HG03097 (cell line): Measurements from ENCODE around the gene IFITM2.
"Not testable (repeated sequence)": the region's sequence is repeated elsewhere in the genome, so short reads cannot be mapped to it uniquely, and the experiment has no call there.

ENCODE experiments used
- ATAC-seq: cut with Tn5 transposase; IDR thresholded peaks from one replicate; pipeline ENCODE4 v1.9.1; 2021; ENCODE audit not compliant: unreplicated experiment, low FRiP score

The IFITM2 gene

GRCh38 chr11:324156-324555 is 16.5 kb downstream of the IFITM2 start:
- ATAC-seq, result no peak

GRCh38 chr11:324593-325517 is 17.2 kb downstream of the IFITM2 start:
- ATAC-seq, result not testable (repeated sequence)

GRCh38 chr11:325796-326591 is 18.4 kb downstream of the IFITM2 start:
- no peak for ATAC-seq

DNA sequence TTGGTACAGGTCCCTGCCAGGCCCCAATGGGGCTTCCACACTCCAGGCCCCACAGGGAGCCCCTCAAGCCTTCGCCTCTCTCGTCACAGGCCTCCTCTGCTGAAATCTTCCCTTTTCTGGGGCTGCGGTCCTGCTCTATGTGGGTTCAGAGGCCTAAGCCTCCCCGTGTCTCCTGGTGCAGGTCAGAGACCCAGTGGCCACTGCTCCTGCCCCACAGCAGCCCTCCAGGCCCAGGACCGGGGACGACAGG is 18.9 kb downstream of the IFITM2 start:
- ATAC-seq, result no peak

DNA sequence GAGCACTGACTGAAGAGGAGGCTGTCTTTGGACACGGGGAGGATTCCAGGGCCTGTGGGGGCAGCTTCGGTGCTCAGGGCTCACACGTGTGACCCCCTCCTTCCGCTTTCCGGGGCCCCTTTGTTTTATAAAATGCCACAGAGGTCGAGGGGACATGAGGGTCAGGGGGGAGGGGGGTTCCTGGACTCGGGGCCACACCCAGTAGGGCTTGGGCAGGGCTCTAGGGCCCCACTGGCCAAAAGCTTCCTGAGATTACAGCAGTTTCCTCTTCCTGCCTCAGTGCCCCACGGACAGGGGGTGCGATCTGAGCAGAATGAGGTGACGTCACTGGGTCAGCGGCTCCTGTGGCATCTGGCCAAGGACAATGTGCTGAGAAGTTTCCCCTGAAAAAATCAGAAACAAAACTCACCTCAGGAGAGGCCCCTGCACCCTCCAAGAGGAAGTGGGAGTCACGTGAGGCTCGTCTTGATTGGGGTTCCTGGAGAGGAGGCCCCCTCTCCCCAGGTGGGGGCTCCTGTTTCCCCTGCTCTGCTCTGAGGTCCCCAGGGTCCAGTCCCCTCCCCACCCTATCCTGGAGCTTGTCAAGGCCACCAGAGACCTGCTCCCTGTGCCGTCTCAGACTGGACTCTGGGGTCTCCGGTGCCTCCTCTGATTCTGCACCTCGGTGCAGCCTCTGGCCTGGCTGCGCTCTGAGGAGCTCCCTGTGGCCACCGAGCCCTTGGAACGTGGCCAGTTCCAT is 19.4 kb downstream of the IFITM2 start:
- ATAC-seq, result peak; percentile 58

- no peak for ATAC-seq
Measured at GRCh38 chr11:327581-327923, 19.9 kb downstream of the IFITM2 start.

GRCh38 chr11:328012-328411 is 20.4 kb downstream of the IFITM2 start:
- ATAC-seq, result no peak

GRCh38 chr11:328516-329100 is 21.0 kb downstream of the IFITM2 start:
- not testable (repeated sequence) for ATAC-seq

DNA sequence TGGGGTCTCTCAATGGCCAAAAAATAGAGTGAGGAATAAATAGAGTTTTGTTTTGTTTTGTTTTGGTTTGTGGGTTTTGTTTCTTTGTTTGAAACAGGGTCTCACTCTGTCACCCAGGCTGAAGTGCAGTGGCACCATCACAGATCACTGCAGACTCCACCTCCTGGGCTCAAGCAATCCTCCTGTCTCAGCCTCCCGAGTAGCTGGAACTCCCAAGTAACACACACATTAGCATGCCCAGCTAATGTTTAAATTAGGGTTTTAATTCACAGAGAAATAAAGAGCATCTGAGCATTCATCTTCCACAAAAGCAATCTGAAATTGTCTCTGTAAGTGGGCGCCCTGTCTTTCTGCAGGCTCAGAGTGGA is 22.3 kb downstream of the IFITM2 start:
- ATAC-seq, result no peak

DNA sequence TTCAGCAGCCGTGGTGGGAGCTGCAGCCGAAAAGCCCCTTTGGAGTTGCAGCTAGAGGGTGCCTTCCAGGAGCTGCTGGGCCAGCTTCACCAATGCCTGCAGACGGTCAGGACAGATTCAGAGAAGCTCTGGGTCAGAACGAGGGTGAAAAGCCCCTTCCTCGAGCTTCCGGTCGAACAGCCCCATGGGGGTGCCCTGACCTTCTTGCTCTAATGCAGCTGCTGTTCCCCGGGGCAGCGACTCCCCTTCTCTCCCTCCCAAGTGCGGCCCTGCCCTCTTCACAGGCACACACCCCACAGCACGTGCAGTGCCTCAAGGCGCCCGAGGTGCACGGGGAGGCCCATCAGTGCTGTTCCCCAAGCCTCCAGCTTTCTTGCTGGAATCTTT is 22.7 kb downstream of the IFITM2 start:
- no peak for ATAC-seq

- ATAC-seq, result no peak
Measured at GRCh38 chr11:330694-331357, 23.2 kb downstream of the IFITM2 start.

- ATAC-seq, result no peak
Measured at GRCh38 chr11:331358-332060, 23.9 kb downstream of the IFITM2 start.

GRCh38 chr11:332651-333480 is 25.2 kb downstream of the IFITM2 start:
- ATAC-seq, result no peak

DNA sequence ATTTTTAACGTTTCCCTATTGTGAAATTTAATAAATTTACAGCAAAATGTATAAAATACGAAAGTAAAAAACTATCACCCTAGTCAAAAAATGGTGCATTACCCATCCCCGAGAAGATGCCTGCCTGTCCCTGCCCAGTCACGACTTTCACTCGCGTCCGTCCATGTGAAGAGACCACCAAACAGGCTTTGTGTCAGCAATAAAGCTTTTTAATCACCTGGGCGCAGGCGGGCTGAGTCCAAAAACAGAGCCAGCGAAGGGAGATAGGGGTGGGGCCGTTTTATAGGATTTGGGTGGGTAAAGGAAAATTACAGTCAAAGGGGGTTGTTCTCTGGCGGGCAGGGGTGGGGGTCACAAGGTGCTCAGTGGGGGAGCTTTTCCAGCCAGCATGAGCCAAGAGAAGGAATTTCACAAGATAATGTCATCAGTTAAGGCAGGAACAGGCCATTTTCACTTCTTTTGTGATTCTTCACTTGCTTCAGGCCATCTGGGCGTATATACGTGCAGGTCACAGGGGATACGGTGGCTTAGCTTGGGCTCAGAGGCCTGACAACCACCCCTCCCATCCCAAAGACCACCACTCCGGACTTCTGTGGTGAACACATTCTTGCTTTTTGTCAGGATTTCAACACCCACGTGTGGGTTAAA is 26.1 kb downstream of the IFITM2 start:
- not testable (repeated sequence) for ATAC-seq

- no peak for ATAC-seq
Measured at GRCh38 chr11:334264-334994, 26.8 kb downstream of the IFITM2 start.

- no peak for ATAC-seq
Measured at GRCh38 chr11:335779-336658, 28.4 kb downstream of the IFITM2 start.

DNA sequence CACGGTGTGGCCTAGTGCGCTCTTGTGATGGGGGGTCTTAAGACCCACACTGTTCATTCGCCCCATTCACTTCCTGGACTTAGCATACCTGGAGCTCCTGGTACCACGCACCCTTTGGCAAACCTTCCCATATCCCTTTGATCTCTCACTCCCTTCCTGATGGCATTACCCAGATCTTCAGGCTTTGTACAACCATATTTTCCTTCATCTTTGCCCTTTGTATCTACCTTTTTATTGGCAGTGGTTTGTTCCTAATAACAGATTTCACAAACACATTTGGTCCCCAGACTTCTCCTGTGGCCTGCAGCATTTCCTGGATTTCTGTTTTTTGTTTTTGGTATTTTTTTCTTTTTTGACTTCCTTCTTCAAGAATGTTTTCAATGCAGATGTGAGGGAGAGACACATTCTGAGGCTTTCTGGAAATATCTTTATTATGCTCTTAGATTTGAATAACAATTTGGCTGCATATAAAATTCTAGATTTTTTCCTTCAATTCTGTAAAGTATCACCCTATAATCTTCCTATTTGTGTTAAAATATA is 29.1 kb downstream of the IFITM2 start:
- ATAC-seq, result no peak
